HCT116 (cell line): Measurements from ENCODE around the gene GATAD2B. TPM values are rescaled to one million over a fixed set of nuclear protein-coding genes. Genes with fewer than 3 reads are reported as not detected.
"Not testable (repeated sequence)": the region's sequence is repeated elsewhere in the genome, so short reads cannot be mapped to it uniquely, and the experiment has no call there.

Experiments
- ATAC-seq: fragments of 200-7000 bp; cut with Tn5 transposase; 2 replicates; pipeline ENCODE4 v1.9.1; 2020; ENCODE audit warnings: mild to moderate bottlenecking, moderate library complexity
- BruUV-seq: library from RNA; stranded (reverse); fragments of 400-500 nt; replicated peaks from 2 replicates; lab custom pipeline; 2021; lab: Mats Ljungman, UMichigan
- CTCF ChIA-PET: fragments of 300-600 bp; sonication (Branson Sonifier 250); formaldehyde crosslinking; loops from one replicate; lab custom pipeline; 2021; ENCODE audit warnings: antibody characterized with exemption; lab: Charles Lee
- POLR2A ChIA-PET: fragments of 300-600, 350-600 bp; sonication (Branson Sonifier 250); formaldehyde crosslinking; loops from one replicate; lab custom pipeline; 2021; ENCODE audit warnings: antibody characterized with exemption; lab: Charles Lee
- RAD21 ChIA-PET, 2 experiments: fragments of 300-600 bp; sonication (Branson Sonifier 250); formaldehyde crosslinking; loops; one replicate each; lab custom pipeline; 2023; ENCODE audit warnings: low total read pairs in 2 of 2; ENCODE audit not compliant: uncharacterized antibody in 2 of 2, unreplicated experiment in 2 of 2, low non-redundant PET in 1 of 2; lab: Charles Lee
- DNase-seq: peaks from one replicate; pipeline ENCODE4 v3.0.0-alpha.2; 2010; ENCODE audit warnings: low read depth, low spot score
- H2AFZ ChIP-seq: fragments of 200-600 bp; shearing (Covaris generic), sonication (generic); 2 replicates; pipeline ENCODE4 v1.6.1; 2017; ENCODE audit warnings: low read depth, mixed run types, mixed read lengths, antibody characterized with exemption, low read length; ENCODE audit not compliant: poor library complexity, severe bottlenecking
- H3K27ac ChIP-seq: 2 replicates; pipeline ENCODE4 v1.5.1; 2012; ENCODE audit warnings: low read depth, low read length
- H3K27me3 ChIP-seq: fragments of 200-600 bp; sonication (generic); 2 replicates; pipeline ENCODE4 v1.6.1; 2016; ENCODE audit warnings: mixed run types, low read length, mixed read lengths; ENCODE audit not compliant: insufficient read depth
- H3K36me3 ChIP-seq, 2 experiments: fragments of 200-500 bp in 1 of 2; fragments of 200-600 bp in 1 of 2; sonication (Bioruptor generic) in 1 of 2; sonication (generic) in 1 of 2; 2 replicates each; pipeline versions ENCODE4 v1.5.1 to v1.6.1; 2014 to 2016; ENCODE audit warnings: low read length in 2 of 2, inconsistent platforms in 1 of 2, mixed read lengths in 1 of 2, mixed run types in 1 of 2; ENCODE audit not compliant: insufficient read depth in 2 of 2, control insufficient read depth in 1 of 2
- H3K4me1 ChIP-seq, 2 experiments: fragments of 200-600 bp in 1 of 2; sonication (generic) in 1 of 2; 2 replicates each; pipeline versions ENCODE4 v1.5.1 to v1.6.1; 2012 to 2017; ENCODE audit warnings: low read length in 2 of 2, inconsistent platforms in 1 of 2, mild to moderate bottlenecking in 1 of 2, mixed read lengths in 1 of 2, mixed run types in 1 of 2, moderate library complexity in 1 of 2; ENCODE audit not compliant: insufficient read depth in 2 of 2, control insufficient read depth in 1 of 2
- H3K4me2 ChIP-seq: fragments of 200-600 bp; sonication (generic); 2 replicates; pipeline ENCODE4 v1.6.1; 2017; ENCODE audit warnings: mixed run types, low read length, mixed read lengths
- H3K4me3 ChIP-seq, 2 experiments: fragments of 200-600 bp in 1 of 2; sonication (generic) in 1 of 2; replicated peaks in 1 of 2; 2 replicates each; pipeline ENCODE4 v1.5.1; 2011 to 2016; ENCODE audit warnings: low read length in 2 of 2, control low read depth in 1 of 2, low read depth in 1 of 2, mild to moderate bottlenecking in 1 of 2, mixed read lengths in 1 of 2, mixed run types in 1 of 2
- H3K79me2 ChIP-seq: fragments of 200-600 bp; sonication (generic); 2 replicates; pipeline ENCODE4 v1.6.1; 2017; ENCODE audit warnings: mild to moderate bottlenecking, mixed run types, low read length, moderate library complexity, mixed read lengths; ENCODE audit not compliant: insufficient read depth
- H3K9ac ChIP-seq: fragments of 200-600 bp; sonication (generic); 2 replicates; pipeline ENCODE4 v1.6.1; 2016; ENCODE audit warnings: low read length, mixed read lengths
- H3K9me2 ChIP-seq: fragments of 200-600 bp; sonication (generic), shearing (Covaris generic); 2 replicates; pipeline ENCODE4 v1.6.1; 2017; ENCODE audit warnings: mixed run types, mild to moderate bottlenecking, moderate library complexity; ENCODE audit not compliant: insufficient read depth
- H3K9me3 ChIP-seq, 2 experiments: fragments of 200-500 bp in 1 of 2; fragments of 200-600 bp in 1 of 2; sonication (Bioruptor generic) in 1 of 2; sonication (generic) in 1 of 2; 2 replicates each; pipeline ENCODE4 v1.6.1; 2014 to 2017; ENCODE audit warnings: low read length in 2 of 2, mixed read lengths in 2 of 2, inconsistent platforms in 1 of 2, low read depth in 1 of 2, mild to moderate bottlenecking in 1 of 2, mixed run types in 1 of 2, moderate library complexity in 1 of 2; ENCODE audit not compliant: control insufficient read depth in 1 of 2, insufficient read depth in 1 of 2
- H4K20me1 ChIP-seq: fragments of 200-600 bp; sonication (generic), shearing (Covaris generic); 2 replicates; pipeline ENCODE4 v1.6.1; 2017; ENCODE audit warnings: mixed run types, mild to moderate bottlenecking, moderate library complexity; ENCODE audit not compliant: insufficient read depth
- CBX3 ChIP-seq: IDR thresholded peaks from 2 replicates; pipeline ENCODE4 v1.6.1; 2012; ENCODE audit warnings: low read depth
- EGR1 ChIP-seq: IDR thresholded peaks from 2 replicates; pipeline ENCODE4 v1.6.1; 2012; ENCODE audit warnings: low read depth
- SRF ChIP-seq: IDR thresholded peaks from 2 replicates; pipeline ENCODE4 v1.6.1; 2012; ENCODE audit warnings: low read depth
- intact Hi-C: fragments of 100-400 bp; cut with micrococcal nuclease; formaldehyde crosslinking; loops from 2 replicates; pipeline ENCODE4 v1.10.0; 2022
- total RNA-seq: library from RNA; stranded (reverse); gene quantifications from one replicate; pipeline ENCODE4 v1.2.1, GENCODE V29; 2021; ENCODE audit not compliant: unreplicated experiment
- TF ChIP-seq, protein P1 (sequence below): IDR thresholded peaks from 2 replicates; pipeline ENCODE4 v1.6.1; 2012

The GATAD2B gene
- total RNA-seq, 1 experiment from 2014 or later, result 50.2 TPM

DNA sequence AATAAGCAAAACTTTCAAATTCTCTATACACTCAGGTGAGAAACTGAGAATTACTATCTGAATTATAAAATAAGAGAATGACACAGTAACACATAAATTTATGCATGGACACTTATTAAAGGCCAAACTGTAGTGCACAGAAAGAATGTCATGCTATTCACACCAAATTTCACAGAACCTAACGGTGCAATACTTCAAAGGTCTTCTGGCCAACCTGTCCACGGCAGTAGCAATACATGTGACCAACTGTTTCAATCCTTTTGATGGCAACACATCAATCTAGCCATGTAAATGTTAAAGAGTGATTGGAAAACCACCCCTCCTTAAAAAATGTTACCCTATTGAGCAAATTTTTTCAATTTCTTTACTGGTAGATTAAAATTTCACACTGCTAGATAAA lies 10.4 kb downstream of the GATAD2B start:
- Histone ChIP-seq H4K20me1 (no peaks in the 10 kb centered on the region), H3K9me2 (no peaks in the 10 kb centered on the region), H3K79me2 (peaks cover 83% of the 10 kb centered on the region), H3K9ac (no peak overlapping the region), H3K9me3 (no peaks in the 10 kb centered on the region), H3K4me3 (no peak overlapping the region), H3K27ac (no peak overlapping the region), H2AFZ (no peak overlapping the region), H3K4me1 (no peaks in the 10 kb centered on the region), H3K27me3 (no peaks in the 10 kb centered on the region), H3K4me2 (no peak overlapping the region), H3K36me3 (peaks cover 0 to 8% of the 10 kb centered on the region in 2 experiments; a peak in 1 of 4 replicates)
- TF ChIP-seq EGR1 (no peak), SRF (no peak), CBX3 (no peak)
- TF ChIP-seq, protein P1, sequence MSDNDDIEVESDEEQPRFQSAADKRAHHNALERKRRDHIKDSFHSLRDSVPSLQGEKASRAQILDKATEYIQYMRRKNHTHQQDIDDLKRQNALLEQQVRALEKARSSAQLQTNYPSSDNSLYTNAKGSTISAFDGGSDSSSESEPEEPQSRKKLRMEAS, result no peak
- ATAC-seq (no peak), DNase-seq (no peak)
- intact Hi-C loops, result no loop called here
- BruUV-seq, result no TSS peak
- ChIA-PET CTCF (no interaction called here), POLR2A (no interaction called here), RAD21 (no interaction called here)

DNA sequence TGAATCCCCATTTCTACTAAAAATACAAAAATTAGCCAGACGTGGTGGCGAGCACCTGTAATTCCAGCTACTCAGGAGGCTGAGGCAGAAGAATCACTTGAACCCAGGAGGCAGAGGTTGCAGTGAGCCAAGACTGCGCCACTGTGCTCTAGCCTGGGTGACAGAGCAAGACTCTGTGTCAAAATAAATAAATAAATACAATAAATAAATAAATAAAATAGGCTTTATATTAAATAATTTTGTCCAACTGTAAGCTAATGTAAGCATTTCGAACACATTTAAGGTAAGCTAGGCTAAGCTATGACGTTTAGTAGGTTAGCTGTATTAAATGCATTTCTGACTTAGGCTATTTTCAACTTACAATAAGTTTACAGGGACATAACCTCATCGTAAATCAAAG lies 12.2 kb downstream of the GATAD2B start:
- H3K27me3 ChIP-seq, ATAC-seq, H4K20me1 ChIP-seq, RAD21 ChIA-PET, H3K36me3 ChIP-seq, intact Hi-C loops, BruUV-seq, CTCF ChIA-PET, H3K9me3 ChIP-seq, H3K4me3 ChIP-seq, H2AFZ ChIP-seq, H3K27ac ChIP-seq, H3K9ac ChIP-seq, POLR2A ChIA-PET, H3K9me2 ChIP-seq, H3K4me2 ChIP-seq, DNase-seq: not testable (repeated sequence)
- H3K79me2 ChIP-seq, result peaks cover 84% of the 10 kb centered on the region
- H3K4me1 ChIP-seq, result peaks cover 0 to 15% of the 10 kb centered on the region in 2 experiments; a peak in 3 of 4 replicates
